Neural cell (in vitro differentiated cells): Measurements from ENCODE around the gene SPECC1L.
"Not testable (repeated sequence)": the region's sequence is repeated elsewhere in the genome, so short reads cannot be mapped to it uniquely, and the experiment has no call there.

Experiments used
- CTCF ChIP-seq: fragments of 450-650 bp; IDR thresholded peaks from 2 replicates; pipeline ENCODE4 v1.5.1; 2014; ENCODE audit warnings: antibody characterized with exemption, mild to moderate bottlenecking, moderate library complexity; ENCODE audit not compliant: poor library complexity, severe bottlenecking
- EP300 ChIP-seq: fragments of 450-650 bp; conservative IDR thresholded peaks from 2 replicates; pipeline ENCODE4 v1.6.1; 2014; ENCODE audit warnings: antibody characterized with exemption, mild to moderate bottlenecking, moderate library complexity; ENCODE audit not compliant: poor library complexity, severe bottlenecking
- RAD21 ChIP-seq: fragments of 450-650 bp; conservative IDR thresholded peaks from 2 replicates; pipeline ENCODE4 v1.6.1; 2014; ENCODE audit warnings: antibody characterized with exemption, mild to moderate bottlenecking, moderate library complexity

- TF ChIP-seq CTCF, EP300, RAD21: not testable (repeated sequence)
Observed at GRCh38 chr22:24280363-24280762, 9.7 kb downstream of the SPECC1L start.
